GM04504 (cell line): Measurements from ENCODE around the gene CYLD.

Experiments used
- DNase-seq: peaks from one replicate; pipeline ENCODE4 v3.0.0-alpha.2; 2012; ENCODE audit warnings: low read depth

The CYLD gene

DNA sequence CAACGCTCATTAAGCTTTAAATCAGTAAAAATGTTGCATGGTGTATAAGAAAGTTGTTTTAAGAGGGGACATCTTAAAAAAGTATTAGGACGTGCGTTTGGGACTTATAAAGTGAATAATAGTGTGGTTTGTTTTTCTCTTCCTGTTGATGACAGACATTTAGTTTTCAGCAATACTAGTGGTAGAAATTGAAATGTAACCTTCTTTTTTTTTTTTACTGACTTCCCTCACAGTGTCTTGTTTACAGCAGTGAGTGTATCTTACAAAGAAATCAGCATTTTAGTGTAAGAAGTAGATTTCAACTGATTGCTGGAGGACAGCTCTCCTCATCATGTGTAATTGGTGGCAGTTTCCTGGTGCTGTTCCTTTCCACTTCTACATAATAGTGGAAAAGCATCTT lies 39.6 kb downstream of the CYLD start:
- no peak for DNase-seq

DNA sequence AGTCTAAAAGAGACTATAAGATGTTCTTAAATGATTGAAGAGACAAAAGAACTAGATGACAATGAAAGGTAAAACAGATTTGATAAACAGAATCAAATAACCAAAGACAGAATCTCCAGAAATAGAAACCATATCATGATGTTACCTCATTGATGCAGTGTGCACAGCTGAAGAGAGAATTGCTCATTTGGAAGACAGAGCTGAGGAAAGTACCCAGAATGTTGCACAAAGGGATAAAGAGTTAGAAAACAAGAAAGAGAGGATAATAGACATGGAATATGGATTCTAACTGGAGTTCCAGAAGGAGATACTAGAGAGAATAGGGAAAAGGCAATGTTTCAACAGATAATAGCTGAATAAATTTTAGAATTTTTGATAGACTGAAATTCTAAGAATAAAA lies 47.9 kb downstream of the CYLD start:
- DNase-seq: no peak

DNA sequence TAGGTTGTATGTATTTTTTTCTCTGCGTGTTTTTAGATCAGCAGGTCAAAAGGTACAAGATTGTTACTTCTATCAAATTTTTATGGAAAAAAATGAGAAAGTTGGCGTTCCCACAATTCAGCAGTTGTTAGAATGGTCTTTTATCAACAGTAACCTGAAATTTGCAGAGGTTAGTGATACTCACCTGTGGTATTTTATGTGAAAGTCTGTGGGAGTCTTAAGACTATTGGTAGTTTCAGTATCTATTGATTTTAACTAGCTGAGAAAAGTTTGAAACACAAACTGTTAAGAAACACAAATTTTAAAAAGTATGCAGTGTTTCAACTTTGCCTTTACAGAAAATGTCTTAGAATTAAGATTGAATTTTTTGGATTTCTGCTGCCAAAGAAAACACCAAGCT lies 49.6 kb downstream of the CYLD start:
- no peak for DNase-seq

DNA sequence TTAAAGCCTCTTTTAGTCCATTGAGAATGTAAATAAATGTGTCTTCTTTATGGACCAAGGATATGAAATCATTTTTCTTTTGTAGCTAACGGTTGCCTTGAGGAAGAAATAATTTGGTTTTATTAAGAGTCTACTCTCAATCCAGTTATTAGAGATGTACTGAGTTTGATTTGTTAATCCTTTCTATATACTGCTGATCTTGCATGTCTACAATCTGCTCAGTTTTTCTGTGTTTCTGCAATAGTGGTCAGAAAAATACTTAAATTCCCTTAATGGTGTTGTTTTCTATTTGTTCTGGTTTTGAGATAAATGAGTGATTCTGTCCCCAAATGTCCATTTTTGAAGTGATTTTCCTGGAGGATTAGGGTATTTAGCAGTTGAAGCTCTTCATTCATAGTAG lies 54.9 kb downstream of the CYLD start:
- no peak for DNase-seq

DNA sequence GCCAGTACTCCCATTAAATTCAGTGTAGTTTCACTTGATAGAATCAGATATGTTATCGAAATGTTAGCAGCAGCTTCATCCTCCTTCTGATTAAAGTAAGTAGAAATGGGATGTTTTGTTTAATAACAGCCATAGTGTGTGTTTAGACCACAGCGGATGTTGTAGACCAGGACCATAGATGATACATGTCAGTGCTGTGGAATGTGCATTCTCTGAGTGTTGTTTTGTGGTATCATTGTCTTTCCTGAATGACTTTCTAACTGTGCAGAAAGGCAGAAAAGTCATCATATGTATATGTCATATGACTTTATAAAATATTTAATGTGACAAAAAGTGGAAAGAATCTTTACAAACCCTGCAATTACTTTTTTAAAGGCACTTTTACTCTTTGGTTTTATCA lies 55.6 kb downstream of the CYLD start:
- no peak for DNase-seq

DNA sequence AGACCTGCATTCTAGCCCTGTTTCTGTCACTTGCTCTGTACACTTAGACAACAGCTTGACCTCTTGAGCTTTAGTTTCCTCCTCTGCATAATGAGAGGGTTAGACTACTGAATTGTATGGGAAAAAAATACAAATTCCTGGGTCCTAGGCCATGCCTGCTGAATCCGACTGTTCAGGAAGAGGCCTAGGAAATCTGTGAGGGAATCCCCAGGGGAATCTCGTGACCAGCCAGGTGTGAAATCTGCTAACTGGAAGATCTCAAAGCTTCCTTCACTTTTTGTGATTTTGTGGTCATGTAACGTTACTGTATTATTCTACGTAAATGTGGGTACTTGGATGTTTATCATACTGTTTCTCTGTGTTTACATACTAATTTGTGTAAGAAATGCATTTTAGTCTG lies 58.2 kb downstream of the CYLD start:
- DNase-seq: no peak

DNA sequence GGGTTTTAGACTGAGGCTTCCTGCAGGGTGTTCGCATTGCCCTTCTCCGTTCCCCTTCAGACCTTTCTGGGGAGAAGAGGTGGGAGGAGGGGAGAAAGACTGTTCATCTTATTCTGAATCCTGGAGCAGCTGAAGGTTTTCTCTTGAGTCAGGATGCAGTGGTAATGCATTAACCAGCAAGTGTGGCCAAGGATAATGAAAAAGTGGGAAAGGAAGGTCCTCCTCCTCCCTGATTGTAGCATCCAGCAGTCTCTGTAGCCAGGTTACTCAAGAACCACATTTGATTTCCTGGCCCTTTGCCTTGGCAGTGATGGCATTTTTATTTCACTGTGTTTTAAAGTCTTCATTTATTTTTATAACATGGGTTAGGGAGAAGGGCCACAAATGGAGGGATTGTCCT lies 59.1 kb downstream of the CYLD start:
- no peak for DNase-seq

DNA sequence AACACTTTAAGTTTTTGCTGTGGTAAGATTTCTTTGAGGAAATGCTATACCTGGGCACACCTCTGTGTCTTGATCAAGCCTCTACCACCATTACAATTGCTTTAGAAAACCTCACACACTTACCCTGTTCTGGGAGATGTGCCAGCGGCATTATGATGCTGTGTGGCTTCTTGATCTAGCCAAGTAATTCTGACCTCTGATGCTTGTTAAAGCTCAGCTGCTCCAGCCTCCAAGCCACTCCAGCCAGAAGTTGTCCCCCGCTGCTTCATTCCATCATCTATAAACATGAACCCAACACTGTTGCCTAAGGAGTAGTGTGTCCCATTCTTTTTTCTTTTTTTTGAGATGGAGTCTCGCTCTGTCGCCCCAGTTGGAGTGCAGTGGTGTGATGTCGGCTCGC lies 60.1 kb downstream of the CYLD start:
- DNase-seq: peak; percentile 15

DNA sequence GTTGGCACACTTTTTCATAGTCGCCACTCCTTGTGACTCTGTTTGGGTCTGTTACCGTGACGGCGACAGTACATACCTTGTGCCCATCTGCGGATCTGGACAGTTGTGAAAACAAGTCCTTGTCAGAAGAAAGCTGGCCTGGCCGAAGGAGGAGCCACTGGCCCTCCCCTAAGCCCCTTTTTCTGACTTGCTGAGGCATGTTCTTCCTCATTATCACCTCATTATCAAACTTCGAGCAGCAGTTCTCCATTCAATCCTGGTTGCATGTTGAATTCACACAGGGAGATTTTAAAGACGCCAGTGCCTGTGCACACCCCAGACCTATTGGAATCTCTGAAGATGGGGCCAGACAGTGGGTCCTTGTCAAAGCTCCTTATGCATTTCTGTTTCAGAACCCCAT lies 61.1 kb downstream of the CYLD start:
- DNase-seq: no peak

DNA sequence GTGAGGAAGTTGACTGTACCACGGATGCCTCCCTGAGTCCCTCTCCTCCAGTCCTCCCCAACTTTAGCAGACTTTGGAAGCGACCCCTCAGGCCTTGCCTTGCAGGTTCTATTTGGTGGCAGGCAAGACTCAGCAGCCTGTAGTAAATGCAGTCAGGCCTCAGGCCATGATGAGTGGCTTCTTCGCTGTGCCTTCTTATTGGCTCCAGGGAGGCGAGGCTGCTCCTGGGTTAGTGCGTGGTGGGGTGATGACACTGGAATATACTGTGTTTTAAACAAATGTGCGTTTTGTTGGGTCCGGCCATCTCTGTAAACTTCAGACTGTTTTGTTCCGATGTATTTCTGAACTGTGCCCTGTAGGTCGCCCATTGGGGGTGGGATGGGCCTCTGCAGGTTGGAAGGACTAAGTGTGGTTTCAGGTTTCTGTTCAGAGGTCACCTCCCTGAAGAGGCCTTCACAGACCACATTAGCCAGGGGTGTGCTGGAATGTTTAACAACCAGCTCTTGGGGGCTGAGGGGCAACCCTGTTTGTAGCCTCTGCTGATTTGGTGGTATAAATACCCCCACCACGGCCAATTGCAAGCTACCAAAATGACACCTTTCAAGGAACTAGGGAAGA lies 62.5 kb downstream of the CYLD start:
- DNase-seq: no peak

DNA sequence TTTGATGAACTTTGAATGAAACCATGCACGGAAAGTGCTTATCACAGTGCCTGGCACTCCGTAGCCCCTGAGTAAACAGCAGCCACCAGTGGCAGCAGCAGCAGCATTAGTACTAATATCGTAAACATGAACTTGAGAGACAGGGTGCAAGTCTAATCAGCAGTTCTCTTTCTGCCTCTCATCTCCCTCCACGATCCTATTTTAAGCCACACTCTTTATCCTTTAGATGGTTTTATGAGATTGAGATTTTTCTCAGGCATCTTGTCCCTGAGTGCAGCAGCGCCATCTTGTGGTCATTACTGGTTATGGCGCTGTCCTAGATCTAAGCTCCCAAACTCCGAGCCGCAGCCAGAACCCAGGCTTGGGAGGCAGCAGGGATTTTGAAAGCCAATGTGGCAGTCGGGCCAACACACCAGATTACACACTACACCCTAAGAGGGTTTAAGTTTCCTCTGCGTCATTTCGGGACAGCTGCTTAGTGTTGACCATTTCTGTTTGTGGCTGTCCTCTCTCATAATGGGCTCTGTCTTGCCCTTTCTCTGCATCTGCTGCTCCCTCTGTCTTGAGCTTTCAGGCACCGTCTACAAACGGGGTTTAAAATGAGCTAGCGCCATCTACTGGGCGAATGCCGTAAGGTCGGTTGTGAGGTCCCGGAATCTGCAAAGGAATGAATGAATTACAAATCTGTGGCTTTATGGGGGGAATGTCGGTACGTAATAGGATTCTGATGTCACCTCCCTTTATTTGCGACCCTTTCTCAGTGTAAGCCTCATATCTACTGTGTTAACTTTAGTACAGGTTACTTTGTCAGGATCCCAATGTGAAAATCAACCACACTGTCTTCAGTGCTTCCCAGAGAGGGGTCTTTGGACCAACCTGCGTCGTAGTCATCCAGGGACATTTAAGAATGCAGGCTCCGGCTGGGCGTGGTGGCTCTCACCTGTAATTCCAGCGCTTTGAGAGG lies 64.5 kb downstream of the CYLD start:
- DNase-seq: peak; percentile 75

DNA sequence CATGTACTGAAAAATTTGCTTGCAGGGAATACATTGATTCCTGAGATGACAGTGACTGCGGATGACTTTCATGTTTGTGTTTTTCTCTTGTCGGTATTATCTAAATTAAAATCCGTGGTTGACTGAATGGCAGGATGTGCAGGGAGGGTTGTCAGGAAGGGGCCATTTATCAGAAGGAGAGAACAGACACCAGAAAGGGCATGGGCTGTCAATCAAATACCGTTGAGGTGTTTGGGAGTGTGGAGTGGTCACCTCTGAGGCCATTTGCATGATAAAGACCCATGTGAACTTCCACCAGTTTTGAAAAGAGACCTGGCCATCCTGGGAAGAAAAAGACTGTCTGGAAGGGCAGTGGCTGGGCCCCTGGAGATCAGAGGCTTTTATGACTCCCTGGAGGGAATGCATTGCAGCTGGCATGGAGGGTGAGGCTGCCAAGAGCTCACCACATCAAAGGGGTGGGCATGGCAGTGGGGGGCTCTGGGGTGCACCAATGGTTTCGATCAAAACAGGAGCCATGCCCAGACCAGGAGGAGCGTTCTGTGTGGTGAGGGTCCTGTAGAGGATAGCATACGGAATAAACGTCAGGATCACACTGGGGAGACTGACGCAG lies 67.1 kb downstream of the CYLD start:
- no peak for DNase-seq

DNA sequence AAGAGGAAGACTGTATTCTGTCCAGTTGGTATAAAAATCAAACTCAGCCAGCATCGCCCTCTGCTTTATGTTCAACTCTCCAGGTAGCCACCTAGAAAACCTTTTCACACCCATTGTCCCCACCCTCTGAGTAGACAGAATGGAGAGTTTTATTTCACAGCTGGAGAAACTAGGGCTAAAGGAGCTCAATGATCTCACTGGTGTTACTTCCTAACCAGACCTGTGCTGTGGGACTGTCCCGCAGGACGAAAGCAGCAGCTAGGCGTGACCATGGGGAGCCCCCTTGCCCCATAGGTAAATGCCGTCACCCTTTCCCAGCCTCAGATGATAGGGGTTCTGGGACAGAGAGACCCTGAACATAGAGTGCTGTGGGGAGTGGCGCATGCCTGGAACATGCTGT lies 67.7 kb downstream of the CYLD start:
- no peak for DNase-seq

DNA sequence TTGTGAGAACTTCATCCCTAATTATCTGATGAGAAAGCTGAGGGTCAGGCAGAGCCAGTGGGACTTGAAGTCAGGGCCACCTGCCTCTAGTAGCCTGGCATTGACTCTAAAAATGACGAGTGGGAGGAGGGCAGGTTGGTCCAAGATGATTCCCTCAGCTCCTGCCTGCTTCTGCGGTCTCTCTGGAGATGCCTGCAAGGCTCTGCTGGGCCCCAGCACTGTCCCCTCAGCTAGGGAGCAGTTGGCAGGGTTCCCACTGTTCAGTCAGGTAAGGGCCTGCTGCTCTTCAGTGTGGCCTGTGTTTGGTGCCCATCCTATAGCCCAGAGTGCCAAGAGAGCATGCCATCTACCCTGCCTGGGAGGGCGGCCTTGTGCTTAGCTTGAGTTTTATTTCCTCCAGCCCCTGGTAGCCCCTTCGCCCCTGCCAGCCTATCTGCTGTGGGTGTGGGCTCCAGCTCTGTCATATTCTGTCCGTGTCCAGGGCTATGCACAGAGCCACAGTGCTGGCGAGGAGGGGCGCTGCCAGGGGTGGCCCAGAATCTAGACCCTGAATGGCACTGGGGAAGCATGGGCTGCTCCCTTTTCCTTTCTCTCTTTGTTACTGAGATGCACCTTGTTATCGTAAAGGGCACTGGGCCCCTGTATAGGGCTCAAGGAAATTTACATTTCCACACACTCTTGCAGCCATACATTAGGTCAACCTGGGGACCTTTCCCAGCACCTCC lies 68.5 kb downstream of the CYLD start:
- DNase-seq: no peak

DNA sequence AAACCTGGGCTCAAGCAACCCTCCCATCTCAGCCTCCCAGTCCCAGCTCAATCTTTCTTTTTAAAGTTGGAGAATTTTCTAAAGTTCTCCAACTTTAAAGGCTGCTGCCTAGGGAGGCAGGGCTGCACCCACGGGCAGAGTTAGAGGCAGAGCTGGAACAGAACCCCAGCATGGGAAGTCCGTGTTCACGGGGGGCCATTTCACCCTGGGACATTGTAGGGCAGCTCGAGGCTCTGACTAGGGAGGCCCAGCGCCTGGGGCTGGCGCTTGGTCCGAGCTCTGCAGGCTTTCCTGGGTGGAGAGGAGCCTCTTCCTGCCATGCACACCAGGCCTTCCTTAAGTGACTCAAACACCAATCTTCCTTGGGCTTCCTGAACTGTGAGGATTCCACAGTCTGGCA lies 70.2 kb downstream of the CYLD start:
- no peak for DNase-seq

DNA sequence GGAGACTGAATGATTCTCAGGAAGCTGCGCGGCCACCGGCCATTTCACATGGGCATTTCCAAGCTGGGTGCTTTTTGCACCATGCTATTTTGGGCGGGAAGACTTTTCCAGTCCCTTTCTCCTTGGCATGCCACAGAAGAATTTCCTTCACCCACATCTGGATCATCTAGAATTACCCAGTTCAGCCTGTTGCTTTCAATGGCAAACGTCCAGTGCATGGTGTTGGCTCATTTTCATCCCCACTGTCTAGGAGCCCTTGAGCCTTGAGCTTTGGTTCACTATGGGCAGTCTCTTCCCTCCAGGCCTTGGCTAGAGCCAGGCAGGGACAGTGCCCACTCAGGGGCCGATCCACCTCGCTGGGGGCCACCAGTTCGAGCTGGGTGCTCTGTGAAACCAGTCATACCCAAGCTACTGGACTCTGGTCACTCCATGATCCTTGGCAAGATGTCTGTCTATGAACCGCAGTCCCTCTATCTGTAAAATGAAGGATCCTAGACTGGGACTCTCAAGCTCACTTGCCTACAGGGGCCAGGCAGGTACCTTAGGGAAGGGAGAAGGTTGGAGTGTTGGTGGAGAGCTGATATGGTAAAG lies 71.1 kb downstream of the CYLD start:
- no peak for DNase-seq

DNA sequence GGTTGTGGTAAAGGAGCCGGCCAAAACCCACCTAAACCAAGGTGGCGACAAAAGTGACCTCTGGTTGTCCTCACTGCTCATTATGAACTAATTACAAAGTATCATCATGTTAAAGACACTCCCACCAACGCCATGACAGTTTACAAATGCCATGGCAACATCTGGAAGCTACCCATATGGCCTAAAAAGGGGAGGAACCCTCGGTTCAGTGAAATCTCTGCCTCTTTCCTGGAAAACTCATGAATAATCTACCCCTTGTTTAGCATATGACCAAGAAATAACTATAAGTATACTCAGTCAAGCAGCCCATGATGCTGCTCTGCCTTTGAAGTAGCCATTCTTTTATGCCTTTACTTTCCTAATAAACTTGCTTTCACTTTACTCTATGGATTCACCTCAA lies 72.2 kb downstream of the CYLD start:
- DNase-seq: no peak

DNA sequence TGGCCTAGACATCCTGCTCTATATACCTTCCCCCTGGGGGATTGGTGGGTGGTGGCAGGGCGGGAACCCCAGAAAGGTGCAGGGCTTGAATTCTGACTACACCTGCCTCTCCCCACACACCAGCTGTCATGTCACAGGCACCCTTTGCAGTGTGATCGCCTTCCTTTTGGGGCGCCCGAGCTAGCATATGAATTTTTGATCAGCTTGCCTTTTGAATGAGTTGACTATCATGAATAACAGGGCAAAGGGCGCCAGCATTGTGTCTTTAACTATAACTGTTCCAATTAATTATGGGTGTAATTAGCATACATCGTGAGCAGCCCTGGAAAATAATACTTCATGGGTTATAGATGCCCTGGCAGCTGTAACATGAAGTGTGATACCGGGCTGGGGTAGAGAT lies 72.7 kb downstream of the CYLD start:
- DNase-seq: no peak

DNA sequence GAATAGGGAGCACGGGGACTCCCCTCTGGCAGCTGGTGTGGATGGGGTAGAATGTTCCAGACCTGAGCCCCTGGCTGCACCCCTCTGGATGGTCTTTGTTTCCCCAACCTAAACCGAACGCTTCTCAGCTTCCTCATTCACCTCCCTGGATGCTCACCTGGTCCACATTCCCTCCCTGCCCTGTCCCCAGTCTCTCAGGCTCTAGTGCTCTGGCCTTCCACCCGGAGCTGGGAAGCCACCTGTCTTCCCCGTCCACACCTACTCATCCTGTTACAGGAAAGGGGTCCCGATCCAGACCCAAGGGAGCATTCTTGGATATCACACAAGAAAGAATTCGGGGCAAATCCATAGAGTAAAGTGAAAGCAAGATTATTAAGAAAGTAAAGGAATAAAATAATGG lies 73.5 kb downstream of the CYLD start:
- DNase-seq: no peak

DNA sequence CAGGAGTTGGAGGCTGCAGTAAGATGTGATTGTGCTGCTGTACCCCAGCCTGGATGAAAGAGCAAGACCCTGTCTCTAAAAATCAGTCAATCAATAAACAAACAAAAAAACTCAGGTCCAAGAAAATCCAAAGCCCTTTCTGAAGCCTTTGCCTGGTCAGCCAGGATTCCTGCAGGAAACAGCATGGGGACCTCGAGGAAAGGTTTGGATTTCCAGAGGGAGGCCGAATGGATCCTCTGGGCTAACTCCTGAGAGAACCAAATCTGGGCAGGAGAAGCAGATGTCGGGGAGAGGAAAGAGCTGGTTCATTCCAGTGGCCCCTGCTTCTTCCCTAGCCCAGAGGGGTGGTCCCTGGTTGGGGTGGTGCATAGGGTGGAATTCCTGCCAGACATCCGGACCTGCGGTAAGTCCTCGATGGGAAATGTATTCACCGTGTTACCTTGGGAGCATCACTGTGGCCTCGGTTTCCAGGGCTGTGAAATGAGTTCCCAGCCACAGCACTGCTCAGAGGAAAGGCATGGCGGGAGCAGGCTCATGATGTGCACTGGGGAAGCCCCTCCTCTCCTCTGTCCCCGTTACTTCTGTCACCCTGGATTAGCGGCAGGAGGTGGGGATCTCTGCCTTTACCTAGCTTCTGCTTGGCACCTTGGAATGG lies 75.1 kb downstream of the CYLD start:
- no peak for DNase-seq

DNA sequence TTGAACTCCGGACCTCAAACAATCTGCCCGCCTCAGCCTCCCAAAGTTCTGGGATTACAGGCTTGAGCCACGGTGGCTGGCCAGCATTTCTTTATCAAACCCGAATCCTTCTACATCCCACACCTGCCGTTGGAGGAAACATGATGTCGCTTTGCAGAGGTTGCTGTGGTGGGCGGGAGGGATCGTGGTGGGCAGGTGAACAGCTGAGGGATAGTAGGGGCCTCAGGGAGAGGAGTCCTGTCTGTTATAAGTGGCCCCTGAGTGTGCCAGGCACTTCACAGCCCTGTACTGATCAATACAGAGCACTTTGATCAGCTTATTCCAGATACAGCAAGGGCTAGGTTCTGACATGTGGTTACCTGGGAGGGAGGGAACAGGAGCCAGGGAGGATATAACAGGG lies 76.5 kb downstream of the CYLD start:
- DNase-seq: no peak

DNA sequence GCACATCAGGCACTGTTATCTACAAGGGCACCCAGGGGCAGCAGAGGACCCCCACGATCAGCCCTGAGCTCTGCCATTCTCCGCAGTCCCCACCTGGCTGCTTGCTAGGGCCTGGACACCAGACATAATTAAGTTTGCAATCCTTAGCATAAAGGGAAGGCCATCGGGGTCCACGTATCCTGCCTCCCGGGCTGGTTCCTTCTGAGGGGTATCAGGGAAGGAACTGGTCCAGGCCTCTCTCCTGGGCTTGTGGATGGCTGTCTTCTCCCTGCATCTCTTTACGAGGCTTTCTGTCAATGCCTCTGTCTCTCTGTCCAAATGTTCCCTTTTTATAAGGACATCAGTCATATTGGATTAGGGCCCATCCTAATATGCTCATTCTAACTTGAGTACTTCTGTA lies 77.8 kb downstream of the CYLD start:
- DNase-seq: no peak
